Lower leg skin (tissue), 4 donors: ENCODE results near the gene AMMECR1L. TPM values are rescaled to one million over a fixed set of nuclear protein-coding genes. Genes with fewer than 3 reads are reported as not detected.
"Not testable (repeated sequence)": the region's sequence is repeated elsewhere in the genome, so short reads cannot be mapped to it uniquely, and the experiment has no call there.

Experiments
- DNase-seq, 2 donors: peaks; one replicate each; pipeline ENCODE4 v3.0.0-alpha.2; 2019; ENCODE audit warnings: low spot score in 2 of 2
- H3K4me3 ChIP-seq: fragments of 200-600 bp; sonication (generic); 2 replicates; pipeline ENCODE4 v1.5.1; 2017; ENCODE audit warnings: mild to moderate bottlenecking, low read depth; ENCODE audit not compliant: poor library complexity, severe bottlenecking
- CTCF ChIP-seq, 3 donors: fragments of 450-650 bp; IDR thresholded peaks; one replicate each; pipeline ENCODE4 v1.5.1; 2016; ENCODE audit warnings: antibody characterized with exemption in 3 of 3, mild to moderate bottlenecking in 3 of 3, moderate library complexity in 2 of 3
- POLR2A ChIP-seq, 2 donors: fragments of 450-650 bp; IDR thresholded peaks; one replicate each; pipeline ENCODE4 v1.6.1; 2016 to 2017; ENCODE audit warnings: antibody characterized with exemption in 2 of 2, mild to moderate bottlenecking in 1 of 2, moderate library complexity in 1 of 2
- WGBS, 2 donors: methylation state at CpG; one replicate each; pipeline ENCODE4 v1.1.5; 2018; 5-methylcytosine and 5-hydroxymethylcytosine counted together
- intact Hi-C: fragments of 100-400 bp; cut with DNase I; formaldehyde crosslinking; loops from one replicate; pipeline ENCODE4 v1.15.0; 2023; ENCODE audit warnings: low total_unique reads
- total RNA-seq, 4 donors: library from RNA; depleted of rRNA; stranded (reverse); fragments of >200 nt; gene quantifications; one replicate each; pipeline ENCODE4 v1.1.0, GENCODE V29; 2016

The AMMECR1L gene
- total RNA-seq, 4 donors from 2014 or later, result 12.9 to 16.2 (median 13.6) TPM

DNA sequence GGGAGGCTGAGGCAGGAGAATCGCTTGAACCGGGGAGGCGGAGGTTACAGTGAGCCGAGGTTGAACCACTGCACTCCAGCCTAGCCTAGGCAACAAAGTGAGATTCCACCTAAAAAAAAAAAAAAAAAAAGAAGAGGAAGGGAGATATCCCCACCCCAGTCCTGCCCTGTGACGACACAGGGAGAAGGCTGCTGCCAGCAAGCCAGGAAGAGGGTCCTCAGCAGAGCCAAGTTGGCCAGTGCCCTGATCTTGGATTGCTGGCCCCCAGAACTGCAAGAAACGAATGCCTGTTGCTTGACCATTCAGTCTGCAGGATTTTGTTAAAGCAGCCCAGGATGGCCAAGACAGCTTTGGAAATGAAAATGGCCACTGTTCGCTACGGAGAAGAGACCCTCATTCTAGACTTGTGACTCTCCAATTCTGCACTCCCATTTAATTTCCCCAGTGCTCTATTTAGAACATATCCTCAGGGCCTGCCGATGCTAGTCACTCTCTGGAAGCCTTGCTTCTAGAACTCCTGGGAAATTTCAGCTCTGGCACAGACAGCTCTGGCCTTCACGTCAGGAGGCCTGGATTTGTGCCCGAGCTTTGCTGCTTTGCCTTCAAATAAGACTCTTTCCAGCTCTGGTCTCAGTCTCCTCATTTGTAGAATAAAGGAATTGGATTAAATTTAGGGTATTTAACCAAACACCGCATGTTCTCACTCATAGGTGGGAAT is 15.7 kb upstream of the AMMECR1L start:
- TF ChIP-seq POLR2A (IDR thresholded peaks at IDR 0.05) (no peak), CTCF (IDR thresholded peaks at IDR 0.05) (no peak)
- no peak overlapping the region for H3K4me3 ChIP-seq
- 68 to 76% methylated on average over 12 of the region's 12 CpGs for WGBS, 2 donors
- intact Hi-C loops, result no loop called here
- DNase-seq, result no peak

- whole genome bisulfite sequencing, 2 donors, result 67 to 69% methylated on average over 1 of the region's 1 CpG
These were observed 11.9 kb upstream of the AMMECR1L start for GRCh38 chr2:127897531-127898211.

DNA sequence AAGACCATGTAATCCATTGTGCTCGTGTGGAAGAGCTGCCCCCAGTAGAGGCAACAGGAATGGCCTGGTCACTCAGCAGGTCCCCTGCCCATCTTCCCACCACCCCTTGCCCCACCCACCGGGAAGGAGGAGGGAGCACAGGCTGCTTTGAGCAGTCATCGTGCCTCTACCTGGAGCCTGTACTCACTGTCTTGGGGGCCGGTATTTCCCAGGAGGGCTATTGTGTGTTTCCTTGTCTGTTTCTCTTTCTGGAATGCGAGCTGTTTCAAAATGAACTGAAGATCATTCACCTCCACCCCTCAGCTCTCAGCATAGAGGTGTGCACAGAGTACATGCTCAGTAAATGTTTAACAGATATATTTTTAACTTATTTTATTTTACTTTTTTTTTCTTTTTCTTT is 7.7 kb upstream of the AMMECR1L start:
- DNase-seq, result no peak
- H3K4me3 ChIP-seq, result no peak overlapping the region
- 58 to 66% methylated on average over 5 of the region's 5 CpGs for WGBS, 2 donors
- intact Hi-C loops, result no loop called here
- no peak for TF ChIP-seq CTCF (IDR thresholded peaks at IDR 0.05)
- TF ChIP-seq POLR2A (IDR thresholded peaks at IDR 0.05), result no peak

More at GRCh38 chr2:127897531-127898211, 11.9 kb upstream of the AMMECR1L start:
- TF ChIP-seq CTCF (IDR thresholded peaks at IDR 0.05) (no peak), POLR2A (IDR thresholded peaks at IDR 0.05) (no peak)
- intact Hi-C loops, result no loop called here
- no peak overlapping the region for H3K4me3 ChIP-seq
- DNase-seq, result no peak

DNA sequence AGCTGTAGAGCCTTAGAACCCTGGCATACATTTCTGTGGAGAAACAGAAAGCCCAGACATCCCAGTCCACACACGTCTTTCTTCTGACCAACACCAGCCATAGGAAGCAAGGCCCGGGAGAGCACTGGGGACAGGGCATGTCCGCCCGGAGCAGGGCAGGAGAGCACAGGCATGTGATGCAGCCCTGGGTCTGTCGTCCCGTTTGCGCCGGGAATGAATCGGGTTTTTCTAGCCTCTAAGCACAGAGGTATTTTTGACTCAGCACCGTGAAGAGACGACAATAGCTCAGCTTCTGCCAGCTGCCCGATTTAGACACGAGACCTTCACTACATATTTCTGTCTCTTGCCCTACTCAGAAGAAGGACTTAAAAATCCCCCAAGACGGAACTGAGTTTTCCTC is 7.3 kb upstream of the AMMECR1L start:
- DNase-seq, result no peak
- TF ChIP-seq POLR2A (IDR thresholded peaks at IDR 0.05) (no peak), CTCF (IDR thresholded peaks at IDR 0.05) (no peak)
- no peak overlapping the region for H3K4me3 ChIP-seq
- 90 to 91% methylated on average over 14 of the region's 14 CpGs for WGBS, 2 donors
- intact Hi-C loops, result no loop called here

DNA sequence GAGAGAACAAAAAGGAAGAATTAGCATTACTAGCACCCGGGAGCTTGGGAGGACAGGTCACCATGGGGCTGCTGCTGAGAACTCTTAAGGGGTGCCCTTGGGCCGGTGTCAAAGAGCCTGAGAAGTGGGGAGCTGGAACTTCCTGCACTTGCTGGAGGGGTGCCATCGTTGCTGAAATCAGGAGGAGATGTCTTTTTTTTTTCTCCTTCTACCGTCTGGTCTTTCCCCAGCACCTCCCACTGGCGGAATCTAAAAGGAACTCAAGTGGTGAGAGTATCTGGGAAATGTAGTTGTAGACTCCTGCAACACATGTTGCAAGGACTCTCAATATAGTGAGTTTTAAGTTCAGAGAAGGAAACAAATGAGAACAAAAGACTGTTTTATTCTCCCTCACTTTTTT is 6.1 kb upstream of the AMMECR1L start:
- no peak for TF ChIP-seq CTCF (IDR thresholded peaks at IDR 0.05)
- no peak for TF ChIP-seq POLR2A (IDR thresholded peaks at IDR 0.05)
- intact Hi-C loops, result no loop called here
- no peak for DNase-seq
- 45 to 56% methylated on average over 5 of the region's 5 CpGs for WGBS, 2 donors
- no peak overlapping the region for H3K4me3 ChIP-seq

GRCh38 chr2:127890756-127891155 is 5.0 kb upstream of the AMMECR1L start:
- intact Hi-C loops, H3K4me3 ChIP-seq: not testable (repeated sequence)
- DNase-seq, result peak in 1 of 2 donors; percentile 54
- 94 to 98% methylated on average over 7 of the region's 7 CpGs for WGBS, 2 donors
